GM23338 (cell line): ENCODE results near the gene NDUFB1.

Experiments
- CREB1 ChIP-seq: fragments of 250-450 bp; sonication (Bioruptor Pico); IDR thresholded peaks from 2 replicates; pipeline ENCODE4 v1.5.0; 2020; ENCODE audit warnings: low read depth, mild to moderate bottlenecking, moderate library complexity
- EZH2 ChIP-seq: fragments of 200-600 bp; sonication (generic); IDR thresholded peaks from one replicate; pipeline ENCODE4 v1.8.0; 2017; ENCODE audit warnings: antibody characterized with exemption, mild to moderate bottlenecking, low read depth; ENCODE audit not compliant: unreplicated experiment
- EZH2phosphoT487 ChIP-seq: fragments of 200-600 bp; sonication (generic); IDR thresholded peaks from one replicate; pipeline ENCODE4 v1.8.1; 2018; ENCODE audit warnings: antibody characterized with exemption; ENCODE audit not compliant: unreplicated experiment
- JUNB ChIP-seq: IDR thresholded peaks from one replicate; pipeline ENCODE4 v1.6.1; 2016; ENCODE audit warnings: antibody characterized with exemption; ENCODE audit not compliant: unreplicated experiment
- NANOG ChIP-seq: IDR thresholded peaks from 2 replicates; pipeline ENCODE4 v1.6.1; 2016; ENCODE audit warnings: antibody characterized with exemption, borderline replicate concordance
- POLR2AphosphoS5 ChIP-seq: IDR thresholded peaks from 2 replicates; pipeline ENCODE4 v1.6.1; 2016; ENCODE audit warnings: antibody characterized with exemption, low read depth
- STAT1 ChIP-seq: IDR thresholded peaks from one replicate; pipeline ENCODE4 v1.6.1; 2016; ENCODE audit warnings: antibody characterized with exemption; ENCODE audit not compliant: unreplicated experiment
- ZNF114 ChIP-seq: fragments of 250-450 bp; sonication (Bioruptor Pico); IDR thresholded peaks from 2 replicates; pipeline ENCODE4 v1.5.0; 2020; ENCODE audit warnings: mild to moderate bottlenecking, moderate library complexity
- ZNF331 ChIP-seq: fragments of 250-450 bp; sonication (Bioruptor Pico); IDR thresholded peaks from 2 replicates; pipeline ENCODE4 v1.5.0; 2020; ENCODE audit warnings: low read depth, mild to moderate bottlenecking, moderate library complexity
- TF ChIP-seq, protein P1 (sequence below), 2 experiments: fragments of 200-600 bp in 1 of 2; sonication (generic) in 1 of 2; conservative IDR thresholded peaks; 2 replicates each; pipeline versions ENCODE4 v1.5.1 to v1.6.1; 2016 to 2017; ENCODE audit warnings: antibody characterized with exemption in 2 of 2, low read depth in 2 of 2, mild to moderate bottlenecking in 2 of 2, moderate library complexity in 1 of 2
- TF ChIP-seq, protein P2 (sequence below): IDR thresholded peaks from one replicate; pipeline ENCODE4 v1.6.1; 2018; ENCODE audit warnings: antibody characterized with exemption; ENCODE audit not compliant: unreplicated experiment
- TF ChIP-seq, protein P3 (sequence below): IDR thresholded peaks from 2 replicates; pipeline ENCODE4 v1.6.1; 2016; ENCODE audit warnings: antibody characterized with exemption

DNA sequence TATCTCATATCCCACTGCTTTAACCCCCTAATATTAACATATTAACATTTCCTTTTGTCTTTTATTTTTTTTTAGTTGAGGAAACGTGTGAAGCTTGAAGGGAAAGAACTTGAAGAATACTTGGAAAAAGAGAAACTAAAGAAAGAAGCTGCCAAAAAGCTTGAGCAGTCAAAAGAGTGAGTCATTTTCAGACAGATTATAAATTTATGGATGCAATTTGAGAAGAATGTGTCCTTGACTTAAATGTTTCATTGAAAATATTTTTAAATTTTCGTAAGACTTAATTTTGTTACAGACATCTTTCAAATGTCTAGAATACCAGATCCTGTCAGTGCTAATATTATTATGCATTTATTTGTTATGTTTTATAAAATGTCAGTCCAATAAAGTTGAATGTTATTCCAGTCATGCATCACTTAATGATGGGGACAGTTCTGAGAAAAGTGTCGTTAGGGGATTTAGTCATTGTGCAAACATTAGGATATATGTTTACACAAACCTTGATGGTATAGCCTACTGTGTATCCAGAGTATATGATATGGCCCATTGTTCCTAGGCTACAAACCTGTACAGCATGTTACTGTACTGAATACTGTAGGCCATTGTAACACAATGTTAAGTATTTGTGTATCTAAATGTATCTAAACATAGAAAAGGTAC lies 32.9 kb upstream of the NDUFB1 start:
- TF ChIP-seq, protein P1, sequence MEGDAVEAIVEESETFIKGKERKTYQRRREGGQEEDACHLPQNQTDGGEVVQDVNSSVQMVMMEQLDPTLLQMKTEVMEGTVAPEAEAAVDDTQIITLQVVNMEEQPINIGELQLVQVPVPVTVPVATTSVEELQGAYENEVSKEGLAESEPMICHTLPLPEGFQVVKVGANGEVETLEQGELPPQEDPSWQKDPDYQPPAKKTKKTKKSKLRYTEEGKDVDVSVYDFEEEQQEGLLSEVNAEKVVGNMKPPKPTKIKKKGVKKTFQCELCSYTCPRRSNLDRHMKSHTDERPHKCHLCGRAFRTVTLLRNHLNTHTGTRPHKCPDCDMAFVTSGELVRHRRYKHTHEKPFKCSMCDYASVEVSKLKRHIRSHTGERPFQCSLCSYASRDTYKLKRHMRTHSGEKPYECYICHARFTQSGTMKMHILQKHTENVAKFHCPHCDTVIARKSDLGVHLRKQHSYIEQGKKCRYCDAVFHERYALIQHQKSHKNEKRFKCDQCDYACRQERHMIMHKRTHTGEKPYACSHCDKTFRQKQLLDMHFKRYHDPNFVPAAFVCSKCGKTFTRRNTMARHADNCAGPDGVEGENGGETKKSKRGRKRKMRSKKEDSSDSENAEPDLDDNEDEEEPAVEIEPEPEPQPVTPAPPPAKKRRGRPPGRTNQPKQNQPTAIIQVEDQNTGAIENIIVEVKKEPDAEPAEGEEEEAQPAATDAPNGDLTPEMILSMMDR (conservative IDR thresholded peaks at IDR 0.05; ENCODE audit: low read depth in 2 of 2), result no peak
- TF ChIP-seq EZH2 (no peak), EZH2phosphoT487 (no peak), POLR2AphosphoS5 (no peak), CREB1 (CRISPR knock-in tag) (no peak), STAT1 (no peak), JUNB (no peak), ZNF331 (no peak), ZNF114 (CRISPR knock-in tag) (no peak), NANOG (no peak)
- TF ChIP-seq, protein P2, sequence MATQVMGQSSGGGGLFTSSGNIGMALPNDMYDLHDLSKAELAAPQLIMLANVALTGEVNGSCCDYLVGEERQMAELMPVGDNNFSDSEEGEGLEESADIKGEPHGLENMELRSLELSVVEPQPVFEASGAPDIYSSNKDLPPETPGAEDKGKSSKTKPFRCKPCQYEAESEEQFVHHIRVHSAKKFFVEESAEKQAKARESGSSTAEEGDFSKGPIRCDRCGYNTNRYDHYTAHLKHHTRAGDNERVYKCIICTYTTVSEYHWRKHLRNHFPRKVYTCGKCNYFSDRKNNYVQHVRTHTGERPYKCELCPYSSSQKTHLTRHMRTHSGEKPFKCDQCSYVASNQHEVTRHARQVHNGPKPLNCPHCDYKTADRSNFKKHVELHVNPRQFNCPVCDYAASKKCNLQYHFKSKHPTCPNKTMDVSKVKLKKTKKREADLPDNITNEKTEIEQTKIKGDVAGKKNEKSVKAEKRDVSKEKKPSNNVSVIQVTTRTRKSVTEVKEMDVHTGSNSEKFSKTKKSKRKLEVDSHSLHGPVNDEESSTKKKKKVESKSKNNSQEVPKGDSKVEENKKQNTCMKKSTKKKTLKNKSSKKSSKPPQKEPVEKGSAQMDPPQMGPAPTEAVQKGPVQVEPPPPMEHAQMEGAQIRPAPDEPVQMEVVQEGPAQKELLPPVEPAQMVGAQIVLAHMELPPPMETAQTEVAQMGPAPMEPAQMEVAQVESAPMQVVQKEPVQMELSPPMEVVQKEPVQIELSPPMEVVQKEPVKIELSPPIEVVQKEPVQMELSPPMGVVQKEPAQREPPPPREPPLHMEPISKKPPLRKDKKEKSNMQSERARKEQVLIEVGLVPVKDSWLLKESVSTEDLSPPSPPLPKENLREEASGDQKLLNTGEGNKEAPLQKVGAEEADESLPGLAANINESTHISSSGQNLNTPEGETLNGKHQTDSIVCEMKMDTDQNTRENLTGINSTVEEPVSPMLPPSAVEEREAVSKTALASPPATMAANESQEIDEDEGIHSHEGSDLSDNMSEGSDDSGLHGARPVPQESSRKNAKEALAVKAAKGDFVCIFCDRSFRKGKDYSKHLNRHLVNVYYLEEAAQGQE, result no peak
- TF ChIP-seq, protein P3, sequence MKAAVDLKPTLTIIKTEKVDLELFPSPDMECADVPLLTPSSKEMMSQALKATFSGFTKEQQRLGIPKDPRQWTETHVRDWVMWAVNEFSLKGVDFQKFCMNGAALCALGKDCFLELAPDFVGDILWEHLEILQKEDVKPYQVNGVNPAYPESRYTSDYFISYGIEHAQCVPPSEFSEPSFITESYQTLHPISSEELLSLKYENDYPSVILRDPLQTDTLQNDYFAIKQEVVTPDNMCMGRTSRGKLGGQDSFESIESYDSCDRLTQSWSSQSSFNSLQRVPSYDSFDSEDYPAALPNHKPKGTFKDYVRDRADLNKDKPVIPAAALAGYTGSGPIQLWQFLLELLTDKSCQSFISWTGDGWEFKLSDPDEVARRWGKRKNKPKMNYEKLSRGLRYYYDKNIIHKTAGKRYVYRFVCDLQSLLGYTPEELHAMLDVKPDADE, result no peak
